Activated T-cell treated with anti-CD3 and anti-CD28 coated beads for 48 hours (primary cell): Measurements from ENCODE around the gene PGC.
"Not testable (repeated sequence)": the region's sequence is repeated elsewhere in the genome, so short reads cannot be mapped to it uniquely, and the experiment has no call there.

ENCODE experiments used
- DNase-seq: peaks from one replicate; pipeline ENCODE4 v3.0.0-alpha.2; 2020; ENCODE audit warnings: low read depth

The PGC gene

DNA sequence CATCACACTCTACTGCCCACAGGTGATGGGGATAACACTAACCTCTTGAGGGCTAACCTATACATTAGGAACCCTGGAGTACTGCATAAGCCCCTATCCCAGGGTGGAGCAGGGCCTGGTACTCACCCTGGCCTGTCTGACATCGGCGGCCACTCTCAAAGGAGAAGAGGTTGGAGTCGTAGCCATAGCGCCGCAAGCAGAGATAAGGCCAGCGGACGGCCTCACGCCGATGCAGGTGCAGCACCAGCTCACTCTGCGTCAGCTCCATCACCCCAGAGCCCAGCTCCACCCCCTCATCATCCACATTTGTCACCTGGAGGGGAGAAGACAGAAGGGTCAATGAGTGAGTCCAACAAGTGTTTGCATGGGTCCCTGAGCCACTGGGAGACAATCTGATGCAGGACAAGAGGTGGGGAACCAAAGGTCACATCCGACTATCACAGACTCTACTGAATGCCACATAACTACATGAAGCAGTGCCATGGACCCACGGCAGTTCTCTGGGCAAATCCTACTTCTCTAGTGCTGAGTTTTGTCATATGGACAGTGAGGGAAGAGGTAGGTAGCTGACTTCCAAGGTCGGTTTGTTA is 28.2 kb upstream of the PGC start:
- DNase-seq = no peak

DNA sequence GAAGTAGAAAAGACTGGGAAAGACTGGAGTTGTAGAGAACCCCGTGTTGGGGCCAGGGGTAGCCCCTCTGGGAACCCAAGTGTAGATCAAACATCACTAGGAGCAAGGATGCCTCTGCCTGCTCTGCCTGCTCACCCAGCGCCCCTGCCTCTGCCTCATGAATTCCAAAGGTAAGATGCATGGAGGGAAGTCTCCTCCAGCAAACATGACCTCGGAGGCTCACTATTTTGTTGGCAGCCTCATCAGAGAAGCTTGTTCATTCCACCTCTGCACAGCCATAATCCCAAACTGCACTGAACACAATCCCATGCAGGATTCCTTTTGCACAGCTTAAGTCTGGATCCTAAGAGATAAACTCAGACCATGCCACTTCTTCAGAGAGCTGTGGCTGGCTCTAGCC is 27.6 kb upstream of the PGC start:
- DNase-seq = no peak

DNA sequence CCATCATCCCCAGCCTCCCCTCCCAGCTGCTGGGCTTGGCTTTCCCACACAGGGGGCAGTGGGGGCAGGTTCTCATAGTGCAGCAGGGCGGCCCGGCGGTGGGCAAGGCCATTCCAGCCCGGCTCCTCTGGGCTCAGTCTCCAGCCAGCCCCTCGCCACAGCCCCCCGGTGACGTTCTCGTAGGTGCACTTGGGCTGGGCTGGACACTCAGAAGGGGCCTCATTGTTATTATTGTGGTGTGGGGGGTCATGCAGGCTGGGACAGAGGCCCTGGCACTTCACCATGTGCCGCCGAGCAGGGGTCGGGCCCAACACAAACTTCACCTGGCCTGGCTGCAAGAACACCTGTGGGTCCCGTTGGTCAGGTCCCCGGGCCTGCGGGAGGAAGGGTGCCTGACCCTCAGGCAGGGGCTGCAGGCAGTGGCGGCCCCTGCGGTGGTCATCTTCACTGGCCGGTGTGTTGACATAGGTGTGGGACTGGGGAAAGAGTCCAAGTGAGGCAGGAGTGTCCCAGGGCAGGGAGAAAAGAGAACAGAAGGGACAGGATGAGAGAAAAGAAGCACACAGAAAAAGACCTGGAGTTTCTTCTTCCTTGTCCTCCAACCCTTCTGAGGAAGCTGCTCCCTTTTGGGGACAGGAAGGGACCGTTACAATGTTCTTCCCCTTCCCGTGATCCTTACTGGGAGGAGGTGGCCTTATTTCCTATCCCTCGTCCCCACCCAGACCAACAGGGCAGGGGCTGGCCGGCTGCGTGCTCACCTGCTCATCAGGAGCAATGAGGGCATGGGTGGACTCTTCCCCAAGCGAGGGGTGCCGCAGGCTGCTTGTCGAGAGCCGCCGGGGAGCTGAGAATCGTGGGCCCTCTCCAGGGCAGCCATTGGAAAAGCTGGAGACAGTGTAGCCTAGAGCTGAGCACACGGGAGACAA is 24.1 kb upstream of the PGC start:
- DNase-seq = no peak

DNA sequence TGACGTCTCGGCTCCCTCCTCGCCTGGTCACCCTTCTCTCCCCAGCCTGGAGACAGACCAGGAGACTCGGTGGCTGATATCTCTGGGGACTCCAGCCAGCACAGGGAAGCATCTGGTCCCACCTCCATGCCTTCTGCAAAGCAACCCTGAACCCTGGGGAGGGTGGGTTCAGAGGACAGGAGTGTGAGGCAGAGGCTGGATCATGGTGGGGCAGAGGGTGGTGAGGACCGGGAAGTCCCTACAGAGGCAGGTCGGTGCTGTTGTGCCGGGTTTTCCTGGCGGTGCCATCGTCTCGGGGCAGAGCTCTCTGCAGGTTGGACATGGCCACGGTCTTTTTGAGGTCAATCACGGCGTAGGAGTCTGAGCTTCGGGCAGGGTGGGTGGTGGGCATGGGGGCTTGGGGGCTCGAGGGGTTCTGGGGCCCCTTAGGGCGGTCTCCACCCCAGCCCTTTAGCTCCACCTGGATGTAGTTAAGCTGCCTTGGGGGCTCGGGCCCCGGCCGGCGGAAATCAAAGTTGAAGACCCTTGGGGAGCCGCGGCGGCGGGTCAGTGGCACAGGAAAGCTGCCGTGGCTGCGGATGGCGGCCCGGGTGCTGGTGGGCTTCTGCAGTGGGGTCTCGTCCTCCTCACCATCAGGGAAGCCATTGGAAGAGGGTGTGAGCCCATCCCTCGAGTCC is 23.3 kb upstream of the PGC start:
- DNase-seq = no peak

DNA sequence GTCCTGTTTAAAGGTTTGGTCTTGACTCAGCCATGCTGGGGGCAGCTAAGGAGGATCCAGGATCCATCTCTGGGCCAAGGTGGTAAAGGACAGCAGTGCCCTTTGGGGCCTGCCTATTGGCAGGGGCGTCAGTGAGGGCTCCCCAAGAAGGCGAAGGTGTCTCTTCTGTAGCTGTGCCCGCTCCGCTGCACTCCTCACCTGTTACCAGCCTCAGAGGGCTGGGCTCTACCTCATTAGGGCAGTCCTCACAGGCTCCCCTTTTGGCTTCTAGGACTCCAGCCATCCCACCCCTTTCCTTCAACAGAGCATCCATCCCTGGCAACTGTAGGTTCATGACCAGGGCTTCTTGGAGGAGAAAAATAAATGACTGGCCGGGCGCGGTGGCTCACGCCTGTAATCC is 22.2 kb upstream of the PGC start:
- no peak for DNase-seq

DNA sequence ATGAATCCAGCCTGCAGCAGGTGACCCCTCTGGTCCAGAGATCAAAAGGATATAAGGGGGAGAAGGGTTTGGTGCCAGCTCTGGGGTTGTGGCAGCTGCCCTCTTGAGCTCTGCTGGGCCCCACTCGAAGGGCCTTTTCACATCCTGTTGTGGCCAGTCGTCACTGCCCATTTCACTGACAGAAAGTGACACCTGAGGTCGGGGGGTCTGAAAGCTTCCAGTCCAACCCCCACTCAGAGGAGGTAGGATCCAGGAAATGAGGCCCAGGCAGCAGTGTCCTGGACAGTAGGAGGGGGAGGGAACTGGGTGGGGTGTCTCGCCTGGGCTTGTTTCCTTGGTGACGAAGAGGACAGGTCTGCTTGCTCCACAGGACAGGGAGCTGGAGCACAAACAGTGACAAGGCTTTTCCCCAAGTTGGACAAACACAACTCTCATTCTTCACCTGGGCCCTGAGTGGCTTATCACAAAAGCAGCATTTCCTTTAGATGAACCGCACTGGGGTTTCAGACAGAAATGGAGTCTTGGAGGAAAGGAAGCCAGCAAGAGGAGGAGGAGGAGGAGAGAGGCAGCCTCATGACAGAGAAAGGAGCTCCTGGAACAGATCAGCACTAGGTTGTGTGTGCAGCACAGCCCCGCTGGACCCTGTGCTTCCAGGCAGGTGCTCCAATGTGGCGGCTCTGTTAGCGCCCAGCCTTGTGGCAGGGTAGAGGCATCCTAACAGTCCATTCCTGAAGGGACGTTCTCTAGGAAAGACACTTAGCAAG is 21.5 kb upstream of the PGC start:
- DNase-seq = no peak

DNA sequence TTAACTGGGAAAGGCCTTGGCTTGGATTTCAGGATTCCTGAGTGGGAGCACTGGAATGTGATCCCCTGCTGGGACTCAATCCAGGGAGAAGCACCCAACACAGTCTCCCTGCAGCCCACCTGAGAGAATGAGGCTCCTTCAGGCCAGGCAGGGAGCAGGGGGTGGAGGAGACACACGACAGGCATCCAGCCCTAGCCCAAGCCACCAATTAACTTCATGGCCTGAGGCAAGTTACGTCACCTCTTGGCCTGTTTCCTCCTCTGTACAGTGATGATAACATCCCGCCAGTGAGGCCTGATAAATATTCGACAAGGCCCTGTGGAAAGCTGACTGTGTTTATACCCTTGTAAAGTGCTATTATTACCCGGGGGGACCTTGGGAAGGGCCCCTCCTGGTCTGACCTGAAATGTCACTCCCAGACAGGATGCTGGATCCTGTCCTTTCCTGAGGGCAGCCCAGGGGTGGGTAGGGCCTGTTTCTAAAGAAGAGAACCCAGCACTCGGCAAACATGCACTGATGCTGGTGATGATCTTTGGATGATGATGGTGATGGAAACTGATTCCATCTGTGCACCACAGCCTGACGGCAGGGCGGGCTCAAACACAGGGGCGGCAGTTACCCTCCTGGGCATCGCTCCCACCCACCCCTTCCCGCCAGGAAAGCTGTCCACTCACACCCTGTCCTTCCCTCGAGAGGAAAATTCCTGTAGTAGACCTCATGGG is 20.1 kb upstream of the PGC start:
- DNase-seq = no peak

DNA sequence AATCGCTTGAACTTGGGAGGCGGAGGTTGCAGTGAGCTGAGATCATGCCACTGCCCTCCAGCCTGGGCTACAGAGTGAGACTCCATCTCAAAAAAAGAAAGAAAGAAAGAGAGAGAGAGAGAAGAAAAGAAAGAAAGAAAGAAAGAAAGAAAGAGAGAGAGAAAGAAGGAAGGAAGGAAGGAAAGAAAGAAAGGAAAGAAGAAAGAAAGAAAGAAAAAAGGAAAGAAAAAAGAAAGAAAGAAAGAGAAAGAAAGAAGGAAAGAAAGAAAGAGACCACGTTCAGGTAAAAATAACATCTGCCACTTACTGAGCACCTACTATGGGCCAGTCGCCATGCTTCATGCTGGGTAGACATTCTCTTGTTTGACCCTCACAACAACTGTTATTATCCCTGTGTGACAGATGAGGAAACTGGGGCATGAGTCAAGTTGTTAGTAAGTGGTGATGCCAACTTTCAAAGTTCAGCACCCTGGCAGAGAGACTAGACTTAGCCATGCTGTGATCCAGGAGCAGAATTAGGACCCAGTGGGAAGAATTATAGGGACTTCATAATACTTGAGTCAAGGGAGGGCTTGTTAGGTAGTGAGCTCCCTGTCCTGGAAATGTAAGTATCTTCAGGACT is 19.0 kb upstream of the PGC start:
- not testable (repeated sequence) for DNase-seq

DNA sequence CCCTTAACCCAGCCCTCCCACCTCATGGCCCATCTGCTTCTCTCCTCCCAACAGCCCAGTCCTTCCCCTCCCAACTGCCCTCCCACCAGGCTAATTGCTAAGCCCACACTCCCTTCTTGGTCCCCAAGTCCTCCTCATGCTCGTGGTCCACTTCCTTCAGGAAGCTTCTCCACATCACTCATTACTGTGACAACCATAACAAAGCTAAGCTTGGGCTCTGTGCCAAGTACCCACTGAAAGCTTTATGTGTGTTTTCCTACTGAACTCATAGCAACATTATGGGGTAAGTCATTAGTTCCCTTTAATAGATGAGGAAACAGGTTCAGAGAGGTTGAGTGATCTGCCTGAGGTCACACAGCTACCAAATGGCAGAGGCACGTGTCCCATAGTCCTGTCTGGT is 16.3 kb upstream of the PGC start:
- DNase-seq = no peak

DNA sequence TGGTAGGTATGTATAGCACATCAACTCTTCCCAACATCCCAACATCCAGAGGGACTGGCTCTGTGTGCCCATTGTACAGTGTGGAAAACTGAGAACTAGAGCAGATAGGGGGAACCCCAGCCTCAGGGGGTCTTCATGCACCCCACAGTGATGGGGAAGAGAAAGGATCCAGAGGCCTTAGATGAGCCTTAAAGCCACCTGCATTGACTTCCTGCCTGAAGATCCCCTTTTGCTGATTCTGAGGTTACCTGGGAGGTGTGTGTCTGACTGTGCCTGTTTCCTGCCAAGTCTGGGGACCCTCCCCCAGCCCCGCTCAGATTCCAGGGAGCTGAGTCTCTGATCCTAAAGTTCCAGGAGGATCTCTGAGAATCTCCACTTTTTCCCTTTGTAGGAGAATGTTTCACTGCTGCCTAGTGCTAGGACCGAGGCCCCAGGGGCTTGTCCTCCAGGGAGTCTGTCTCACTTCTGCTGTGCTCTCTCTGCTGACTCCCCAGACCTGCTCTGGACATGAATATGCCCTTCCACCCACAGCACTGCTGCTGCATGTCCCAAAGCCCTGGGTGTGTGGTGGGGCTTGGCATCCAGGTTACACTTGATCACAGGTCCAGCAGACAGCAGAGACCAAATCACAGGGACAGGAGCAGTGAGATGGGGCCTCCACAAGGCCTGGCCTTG is 12.8 kb upstream of the PGC start:
- DNase-seq = no peak

DNA sequence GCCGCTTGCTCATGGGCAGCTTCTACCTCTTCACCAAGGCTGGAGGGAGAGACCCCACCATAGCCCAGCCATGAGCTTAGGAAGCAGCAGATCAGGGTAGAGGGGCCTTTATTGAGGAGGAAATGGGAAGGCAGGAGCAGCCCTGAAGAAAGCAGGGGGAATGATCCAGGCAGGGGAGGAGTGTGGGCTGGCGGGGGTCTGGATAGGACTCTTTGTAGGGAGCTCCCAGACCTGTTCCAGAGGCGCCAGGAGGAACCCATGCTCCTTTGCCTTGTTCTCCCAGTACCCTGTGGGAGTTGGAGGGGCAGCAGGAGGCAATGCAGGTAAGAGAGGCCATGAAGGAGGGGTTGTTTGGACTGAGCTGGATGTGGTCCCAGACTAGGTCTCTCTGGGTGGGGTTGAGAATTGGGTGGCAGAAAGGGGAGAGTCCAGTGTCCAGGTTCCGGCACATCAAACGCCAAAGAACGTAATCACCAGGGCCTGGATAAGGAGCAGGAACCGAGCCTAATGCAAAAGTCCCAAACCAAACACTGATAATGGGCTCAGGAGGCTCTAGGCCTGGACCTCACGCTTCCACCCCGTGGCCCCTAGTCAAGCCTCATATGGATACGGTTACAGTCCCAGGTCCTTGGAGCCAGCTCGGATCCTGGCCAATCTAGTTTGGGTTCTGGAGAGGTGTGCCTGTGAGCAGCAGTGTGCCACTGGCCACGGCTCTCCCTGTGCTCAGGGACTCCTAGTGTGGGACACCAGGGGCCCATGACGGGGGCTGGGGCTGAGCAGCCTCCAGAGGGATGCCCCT is 12.1 kb upstream of the PGC start:
- DNase-seq = no peak

DNA sequence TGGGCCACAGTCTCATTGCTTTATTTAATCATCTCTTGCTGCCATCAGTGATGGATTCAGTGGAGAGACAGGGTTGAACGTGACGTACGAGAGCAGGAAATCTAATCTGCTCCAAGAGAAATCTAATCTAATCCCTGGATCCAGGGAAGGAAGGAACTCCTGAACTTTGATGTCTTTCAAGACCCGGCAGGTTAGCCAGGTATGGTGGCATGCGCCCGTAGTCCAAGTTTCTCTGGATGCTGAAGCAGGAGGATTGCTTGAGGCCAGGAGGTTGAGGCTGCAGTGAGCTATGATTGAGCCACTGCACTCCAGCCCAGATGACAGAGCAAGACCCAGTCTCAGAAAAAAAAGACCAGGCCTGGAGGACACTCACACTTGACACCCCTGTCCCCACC is 11.4 kb upstream of the PGC start:
- DNase-seq = no peak

DNA sequence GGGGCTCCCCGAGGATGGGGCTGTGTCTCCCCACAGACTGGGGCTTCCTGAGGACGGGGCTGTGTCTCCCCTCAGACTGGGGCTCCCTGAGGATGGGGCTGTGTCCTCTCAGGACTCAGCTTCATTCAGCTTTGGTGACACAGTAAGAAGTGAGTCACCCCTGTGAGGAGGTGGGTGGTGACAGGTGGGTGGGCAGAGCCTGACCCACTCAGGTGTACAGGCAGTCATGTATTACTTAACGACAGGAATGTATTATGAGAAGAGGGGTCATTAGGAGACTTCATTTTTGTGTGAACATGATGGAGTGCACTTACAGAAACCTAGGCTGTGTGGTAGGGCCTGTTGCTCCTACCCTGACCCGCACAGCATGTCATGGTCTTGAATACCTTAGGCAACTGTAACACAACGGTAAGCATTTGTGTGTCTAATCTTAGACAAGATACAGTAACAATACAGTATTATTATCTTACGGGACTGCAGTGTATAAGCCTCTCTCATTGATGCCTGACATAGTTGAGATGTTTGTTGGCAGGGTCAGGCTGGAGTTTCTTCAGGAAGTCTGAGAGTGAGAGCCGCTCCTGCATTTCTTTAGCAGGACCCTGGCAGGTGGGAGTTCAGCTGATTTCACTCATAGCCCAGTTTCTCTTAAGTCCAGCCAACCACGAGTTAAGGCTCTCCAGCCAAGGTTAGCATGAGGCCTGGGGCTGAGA is 10.9 kb upstream of the PGC start:
- no peak for DNase-seq

DNA sequence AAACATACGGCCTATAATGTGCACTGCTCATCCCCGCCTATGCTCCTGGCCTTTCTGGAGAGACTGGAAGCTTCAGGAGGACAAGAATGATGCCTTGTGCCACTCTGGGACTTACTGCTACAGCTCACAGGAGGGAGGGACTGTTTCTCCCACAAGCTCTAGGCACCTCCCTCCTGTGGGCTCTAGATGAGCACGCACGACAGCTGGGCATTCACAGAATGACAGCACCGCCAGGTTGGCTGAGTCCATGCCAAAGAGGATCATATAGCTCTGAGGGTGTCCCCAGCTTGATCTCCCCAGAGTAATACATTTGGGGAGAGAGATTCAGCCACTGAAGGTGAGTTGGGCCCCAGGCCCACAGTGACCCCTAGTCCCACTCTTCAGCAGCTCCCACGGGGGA is 10.1 kb upstream of the PGC start:
- DNase-seq = no peak

DNA sequence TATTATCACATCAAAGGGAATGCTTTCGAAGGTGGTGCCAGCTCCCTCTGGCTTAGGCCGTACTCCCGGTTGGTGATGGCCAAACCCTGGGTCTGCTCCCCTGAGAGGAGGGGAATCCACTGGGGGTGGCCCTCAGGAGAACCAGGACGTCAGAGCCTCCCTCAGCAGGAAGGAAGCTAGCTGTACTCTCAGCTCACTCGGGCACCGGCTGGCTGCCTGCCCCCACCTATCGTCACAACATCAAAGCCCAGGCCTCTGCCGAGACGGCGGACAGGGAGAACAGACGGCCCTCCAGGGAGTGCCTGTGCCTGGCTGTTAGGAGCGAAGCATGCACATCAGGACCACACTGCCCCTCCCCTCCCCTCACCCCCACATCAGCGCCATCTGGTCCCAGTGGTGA is 9.2 kb upstream of the PGC start:
- DNase-seq = no peak

DNA sequence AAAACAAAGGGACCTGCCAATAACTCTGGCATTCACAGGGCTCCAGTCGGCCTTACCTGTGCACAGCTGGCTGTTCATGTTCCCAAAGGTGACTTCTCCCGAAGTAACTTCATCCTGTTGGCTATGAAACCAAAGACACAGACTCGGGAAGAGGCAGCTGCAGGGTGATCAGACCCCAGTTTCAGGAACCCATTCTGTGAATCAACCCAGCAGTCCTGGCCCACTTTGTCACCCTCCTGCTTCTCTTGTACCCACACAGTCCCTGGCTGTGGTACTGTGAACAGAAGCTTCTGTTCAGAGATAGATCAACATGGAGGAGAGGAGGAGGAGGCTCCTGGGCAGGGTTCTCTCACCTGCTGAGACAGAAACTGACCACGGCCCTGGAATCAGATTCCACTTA is 8.7 kb upstream of the PGC start:
- no peak for DNase-seq

DNA sequence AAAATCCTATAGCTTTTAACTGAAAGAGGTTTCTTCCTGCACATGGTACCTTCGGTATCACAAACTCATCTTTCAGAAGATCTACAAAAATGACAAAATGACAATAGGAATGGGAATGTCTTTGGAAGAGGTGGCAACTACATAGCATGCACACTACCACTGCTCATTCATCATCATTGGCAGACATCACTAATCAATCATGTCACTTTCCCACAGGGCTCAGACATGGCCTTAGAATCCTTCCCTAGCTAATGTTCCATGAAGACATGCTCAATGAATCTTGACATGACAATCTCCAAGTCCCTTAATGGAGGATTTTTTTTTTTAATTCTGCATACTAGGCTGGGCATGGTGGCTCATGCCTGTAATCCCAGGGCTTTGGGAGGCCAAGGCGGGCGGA is 3.2 kb upstream of the PGC start:
- DNase-seq = no peak

DNA sequence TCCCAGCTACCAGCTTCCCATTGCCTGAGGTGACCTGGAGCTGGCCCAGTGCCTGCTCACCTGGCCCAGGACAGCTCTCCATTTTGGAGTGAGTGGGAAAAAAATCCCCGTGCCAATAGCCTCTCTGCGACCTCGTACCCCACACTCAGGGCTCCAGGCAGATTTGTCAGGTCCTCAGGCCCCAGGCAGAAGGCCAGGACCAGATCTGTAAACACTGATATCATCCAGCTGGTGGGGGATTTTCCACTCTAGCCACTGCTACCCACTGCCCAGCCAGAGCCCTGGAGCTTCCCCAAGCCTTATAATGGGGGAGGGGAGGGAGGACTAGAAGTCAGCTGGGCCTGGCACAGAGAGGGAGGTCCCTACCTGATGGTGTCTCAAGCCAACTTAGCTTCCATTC is 1.3 kb upstream of the PGC start:
- no peak for DNase-seq

DNA sequence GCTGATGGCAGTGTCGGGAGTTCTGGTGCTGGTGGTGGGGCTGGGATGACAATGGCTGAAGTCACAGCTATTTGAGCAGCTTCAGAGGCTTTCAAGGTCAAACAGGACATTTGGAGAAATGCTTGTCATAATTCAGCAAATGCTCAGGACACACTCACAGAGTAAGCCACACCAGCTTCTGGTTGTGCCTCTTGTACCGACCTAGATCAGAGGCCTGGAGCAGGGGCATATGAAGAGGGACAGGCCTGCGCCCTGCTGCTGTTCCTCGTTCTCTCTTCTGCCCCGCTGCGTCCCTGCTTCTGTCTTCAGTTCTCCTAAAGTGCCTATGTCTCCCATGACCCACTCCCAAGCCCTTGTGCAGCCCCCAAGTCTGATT is 893 bp upstream of the PGC start:
- DNase-seq = no peak
